Mesothelial cell of epicardium (in vitro differentiated cells): Measurements from ENCODE around the gene TMTC1. TPM values are rescaled to one million over a fixed set of nuclear protein-coding genes. Genes with fewer than 3 reads are reported as not detected.

Experiments
- DNase-seq, 2 experiments: peaks; one replicate each; pipeline ENCODE4 v3.0.0; 2021; ENCODE audit warnings: low spot score in 2 of 2; ENCODE audit not compliant: unreplicated experiment in 2 of 2
- H3K27ac Mint-ChIP-seq: 2 replicates; pipeline ENCODE4 v1.8.0; 2021; ENCODE audit warnings: mixed read lengths
- H3K27me3 Mint-ChIP-seq: 2 replicates; pipeline ENCODE4 v1.8.0; 2021; ENCODE audit warnings: low read depth, mixed read lengths
- H3K36me3 Mint-ChIP-seq: 2 replicates; pipeline ENCODE4 v1.8.0; 2021; ENCODE audit warnings: mixed read lengths
- H3K4me1 Mint-ChIP-seq: 2 replicates; pipeline ENCODE4 v1.8.0; 2021; ENCODE audit warnings: mixed read lengths
- H3K4me3 Mint-ChIP-seq: 2 replicates; pipeline ENCODE4 v1.8.0; 2021; ENCODE audit warnings: mild to moderate bottlenecking, moderate library complexity, mixed read lengths
- H3K9me3 Mint-ChIP-seq: 2 replicates; pipeline ENCODE4 v1.8.0; 2021; ENCODE audit warnings: mixed read lengths
- total RNA-seq: library from RNA; stranded (reverse); gene quantifications from 3 replicates; pipeline ENCODE4 v1.2.1, GENCODE V29; 2021
- TF ChIP-seq, protein P1 (sequence below): fragments of 200-600 bp; sonication (generic); IDR thresholded peaks from one replicate; pipeline ENCODE4 v1.5.0; 2021; ENCODE audit warnings: antibody characterized with exemption; ENCODE audit not compliant: unreplicated experiment

TMTC1 gene
- total RNA-seq, 1 donor from 2014 or later = 1.0 TPM

- H3K9me3 Mint-ChIP-seq = no peaks in the 10 kb centered on the region
- TF ChIP-seq, protein P1, sequence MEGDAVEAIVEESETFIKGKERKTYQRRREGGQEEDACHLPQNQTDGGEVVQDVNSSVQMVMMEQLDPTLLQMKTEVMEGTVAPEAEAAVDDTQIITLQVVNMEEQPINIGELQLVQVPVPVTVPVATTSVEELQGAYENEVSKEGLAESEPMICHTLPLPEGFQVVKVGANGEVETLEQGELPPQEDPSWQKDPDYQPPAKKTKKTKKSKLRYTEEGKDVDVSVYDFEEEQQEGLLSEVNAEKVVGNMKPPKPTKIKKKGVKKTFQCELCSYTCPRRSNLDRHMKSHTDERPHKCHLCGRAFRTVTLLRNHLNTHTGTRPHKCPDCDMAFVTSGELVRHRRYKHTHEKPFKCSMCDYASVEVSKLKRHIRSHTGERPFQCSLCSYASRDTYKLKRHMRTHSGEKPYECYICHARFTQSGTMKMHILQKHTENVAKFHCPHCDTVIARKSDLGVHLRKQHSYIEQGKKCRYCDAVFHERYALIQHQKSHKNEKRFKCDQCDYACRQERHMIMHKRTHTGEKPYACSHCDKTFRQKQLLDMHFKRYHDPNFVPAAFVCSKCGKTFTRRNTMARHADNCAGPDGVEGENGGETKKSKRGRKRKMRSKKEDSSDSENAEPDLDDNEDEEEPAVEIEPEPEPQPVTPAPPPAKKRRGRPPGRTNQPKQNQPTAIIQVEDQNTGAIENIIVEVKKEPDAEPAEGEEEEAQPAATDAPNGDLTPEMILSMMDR = no peak
- no peaks in the 10 kb centered on the region for H3K27me3 Mint-ChIP-seq
- no peak overlapping the region for H3K4me3 Mint-ChIP-seq
- no peaks in the 10 kb centered on the region for H3K36me3 Mint-ChIP-seq
- H3K27ac Mint-ChIP-seq = no peak overlapping the region
- no peak for DNase-seq
- H3K4me1 Mint-ChIP-seq = peaks cover 25% of the 10 kb centered on the region
Measured at GRCh38 chr12:29795715-29796114, 12.0 kb upstream of the TMTC1 start.

- Mint-ChIP-seq H3K27me3 (no peaks in the 10 kb centered on the region), H3K27ac (no peak overlapping the region), H3K9me3 (no peaks in the 10 kb centered on the region), H3K36me3 (no peaks in the 10 kb centered on the region), H3K4me1 (peaks cover 25% of the 10 kb centered on the region), H3K4me3 (no peak overlapping the region)
- TF ChIP-seq, protein P1 = no peak
- no peak for DNase-seq
Measured at GRCh38 chr12:29794862-29795261, 11.1 kb upstream of the TMTC1 start.

GRCh38 chr12:29792853-29793252, 9.1 kb upstream of the TMTC1 start:
- H3K27me3 Mint-ChIP-seq = peaks cover 1% of the 10 kb centered on the region
- H3K4me1 Mint-ChIP-seq = peaks cover 25% of the 10 kb centered on the region
- no peaks in the 10 kb centered on the region for H3K36me3 Mint-ChIP-seq
- no peak overlapping the region for H3K27ac Mint-ChIP-seq
- TF ChIP-seq, protein P1 = no peak
- DNase-seq = no peak
- no peak overlapping the region for H3K4me3 Mint-ChIP-seq
- no peaks in the 10 kb centered on the region for H3K9me3 Mint-ChIP-seq

- peaks cover 19% of the 10 kb centered on the region for H3K4me1 Mint-ChIP-seq
- no peaks in the 10 kb centered on the region for H3K9me3 Mint-ChIP-seq
- no peak overlapping the region for H3K4me3 Mint-ChIP-seq
- no peaks in the 10 kb centered on the region for H3K36me3 Mint-ChIP-seq
- H3K27ac Mint-ChIP-seq = no peak overlapping the region
- no peak for DNase-seq
- H3K27me3 Mint-ChIP-seq = peaks cover 8% of the 10 kb centered on the region
- TF ChIP-seq, protein P1 = no peak
Measured at GRCh38 chr12:29792132-29792531, 8.4 kb upstream of the TMTC1 start.

- H3K36me3 Mint-ChIP-seq = no peaks in the 10 kb centered on the region
- H3K27ac Mint-ChIP-seq = no peak overlapping the region
- peaks cover 5% of the 10 kb centered on the region for H3K9me3 Mint-ChIP-seq
- peak; percentile 29 to 48 for DNase-seq
- TF ChIP-seq, protein P1 = no peak
- peaks cover 64% of the 10 kb centered on the region for H3K27me3 Mint-ChIP-seq
- H3K4me1 Mint-ChIP-seq = peaks cover 21% of the 10 kb centered on the region
- H3K4me3 Mint-ChIP-seq = peak overlapping the region; percentile 75
Measured at GRCh38 chr12:29782871-29783772, 620 bp downstream of the TMTC1 start.
